ENCODE measurements around the gene STX16.

DNA sequence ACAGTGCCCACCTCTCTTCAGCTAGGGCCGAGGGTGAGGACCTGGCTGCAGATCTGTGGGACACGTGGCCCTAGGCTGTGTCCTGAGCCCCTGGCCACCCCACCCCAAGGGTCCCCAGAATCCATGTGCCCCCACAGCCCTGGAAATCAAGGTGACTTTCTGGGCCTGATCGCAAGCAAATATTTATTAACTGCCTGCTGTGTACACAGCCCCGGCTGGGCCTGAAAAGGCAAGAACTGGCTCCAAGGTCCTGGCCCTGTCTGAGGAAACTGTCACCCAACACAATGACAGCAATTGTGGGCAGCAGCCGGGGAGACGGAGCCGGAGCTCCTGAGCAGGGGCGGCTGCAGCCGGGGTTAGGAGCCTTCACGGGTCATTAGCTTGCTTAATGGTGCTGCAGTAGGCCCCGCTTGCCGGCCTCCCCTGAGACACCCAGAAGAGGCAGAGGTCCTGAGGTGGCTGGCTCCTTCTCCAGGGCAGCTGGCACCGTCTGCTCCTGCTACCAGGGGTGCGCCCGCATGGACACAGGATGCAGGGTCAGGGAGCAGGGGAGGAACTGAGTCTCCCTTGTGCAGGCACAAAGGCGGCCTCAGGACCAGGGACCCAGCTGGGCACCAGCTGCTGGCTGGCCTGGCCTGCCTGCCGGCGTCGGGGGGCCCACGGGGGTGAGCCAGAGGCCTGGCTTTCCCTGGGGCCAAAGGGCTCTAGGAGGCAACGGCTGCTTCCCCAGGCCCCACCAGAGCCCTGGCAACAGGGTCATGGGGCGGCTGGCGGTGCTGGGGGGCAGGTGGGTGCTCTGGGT lies 65.6 kb downstream of the STX16 start:
- no peak for TF ChIP-seq CTCF (IDR thresholded peaks at IDR 0.05; ENCODE audit: low read length)
- TF ChIP-seq EZH2 (IDR thresholded peaks at IDR 0.05; ENCODE audit: borderline replicate concordance, low read length), result no peak
